HepG2 (cell line): ENCODE results near the gene FGD4. TPM values are rescaled to one million over a fixed set of nuclear protein-coding genes. Genes with fewer than 3 reads are reported as not detected.

ENCODE experiments used
- AHDC1 ChIP-seq: sonication (generic); formaldehyde crosslinking; IDR thresholded peaks from 2 replicates; pipeline ENCODE4 v1.5.1; 2020; ENCODE audit warnings: mild to moderate bottlenecking, missing genetic modification reagents, borderline replicate concordance
- ARID4A ChIP-seq: sonication (generic); formaldehyde crosslinking; IDR thresholded peaks from 2 replicates; pipeline ENCODE4 v1.5.0; 2020; ENCODE audit warnings: mild to moderate bottlenecking, missing genetic modification reagents, borderline replicate concordance
- ERF ChIP-seq: IDR thresholded peaks from 2 replicates; pipeline ENCODE4 v1.6.1; 2018; ENCODE audit warnings: missing biosample characterization, missing genetic modification reagents
- FOXA3 ChIP-seq: IDR thresholded peaks from 2 replicates; pipeline ENCODE4 v1.6.1; 2016; ENCODE audit warnings: missing genetic modification reagents, missing compliant biosample characterization
- FOXK1 ChIP-seq: sonication (generic); formaldehyde crosslinking; IDR thresholded peaks from 2 replicates; pipeline ENCODE4 v1.4.0; 2020; ENCODE audit warnings: low read depth, missing genetic modification reagents, borderline replicate concordance
- FOXP4 ChIP-seq: sonication (generic); formaldehyde crosslinking; IDR thresholded peaks from 2 replicates; pipeline ENCODE4 v1.4.0; 2020; ENCODE audit warnings: missing genetic modification reagents
- HES4 ChIP-seq: sonication (generic); formaldehyde crosslinking; IDR thresholded peaks from 2 replicates; pipeline ENCODE4 v1.9.0; 2021; ENCODE audit warnings: mild to moderate bottlenecking, missing genetic modification reagents, borderline replicate concordance
- NR2F6 ChIP-seq, 2 experiments: IDR thresholded peaks; 2 replicates each; pipeline ENCODE4 v1.6.1; 2016; ENCODE audit warnings: antibody characterized with exemption in 1 of 2, mild to moderate bottlenecking in 1 of 2
- RARA ChIP-seq: IDR thresholded peaks from 2 replicates; pipeline ENCODE4 v1.6.1; 2016; ENCODE audit warnings: missing genetic modification reagents, missing compliant biosample characterization
- SAP130 ChIP-seq: IDR thresholded peaks from 2 replicates; pipeline ENCODE4 v1.6.1; 2016; ENCODE audit warnings: low read depth
- SKIL ChIP-seq: sonication (generic); formaldehyde crosslinking; IDR thresholded peaks from 2 replicates; pipeline ENCODE4 v1.8.0; 2022; ENCODE audit warnings: missing genetic modification reagents, mild to moderate bottlenecking, moderate library complexity, borderline replicate concordance
- SUZ12 ChIP-seq: fragments of 150-350 bp; IDR thresholded peaks from 2 replicates; pipeline ENCODE4 v1.6.1; 2014; ENCODE audit warnings: low read depth, low read length
- ZFP90 ChIP-seq: sonication (generic); formaldehyde crosslinking; IDR thresholded peaks from 2 replicates; pipeline ENCODE4 v1.8.0; 2022; ENCODE audit warnings: missing genetic modification reagents, mild to moderate bottlenecking, inconsistent platforms, borderline replicate concordance
- ZNF703 ChIP-seq: sonication (generic); formaldehyde crosslinking; IDR thresholded peaks from 2 replicates; pipeline ENCODE4 v1.5.1; 2020; ENCODE audit warnings: missing genetic modification reagents, mild to moderate bottlenecking, moderate library complexity, borderline replicate concordance
- polyA plus RNA-seq, 8 experiments: library from polyadenylated mRNA; depleted of rRNA in 3 of 8; stranded (reverse) in 7 of 8; unstranded in 1 of 8; fragments of >200 nt; fragmentation: Illumina TruSeq in 4 of 8; extraction: Trizol in 4 of 8; gene quantifications; 2 replicates each; pipeline versions ENCODE4 v1.2.1 to v1.2.3, GENCODE V29; 2011 to 2016; ENCODE audit warnings: low read depth in 4 of 8, missing spikeins in 1 of 8, mixed read lengths in 1 of 8; ENCODE audit not compliant: insufficient read depth in 1 of 8
- total RNA-seq, 5 experiments: library from RNA; depleted of rRNA; stranded (reverse); fragments of >200 nt; fragmentation: Illumina TruSeq; extraction: Trizol; gene quantifications; 2 replicates each; pipeline ENCODE4 v1.2.3, GENCODE V29; 2016; ENCODE audit warnings: low read depth in 1 of 5

The FGD4 gene
- total and polyA plus RNA-seq, 2 of the 13 experiments (the other 11 are each of a cell fraction or from before 2014, with no cell fraction given): 4.6 to 6.6 TPM

- TF ChIP-seq NR2F6 (IDR thresholded peaks at IDR 0.05) (peak; percentile 31; the same call in 1 of the 2 replicates), NR2F6 (CRISPR knock-in tag; IDR thresholded peaks at IDR 0.05) (peak; percentile 77), SUZ12 (no peak), AHDC1 (peak; percentile 76; the same call in 1 of the 2 replicates), FOXP4 (peak; percentile 95), ZNF703 (CRISPR knock-in tag) (no peak), ERF (peak; percentile 38; the same call in 1 of the 2 replicates), SKIL (CRISPR knock-in tag) (peak; percentile 41; the same call in 1 of the 2 replicates), ARID4A (CRISPR knock-in tag) (peak; percentile 65; the same call in 1 of the 2 replicates), HES4 (no peak), FOXK1 (CRISPR knock-in tag) (peak; percentile 90), SAP130 (CRISPR knock-in tag) (peak; percentile 95), ZFP90 (CRISPR knock-in tag) (no peak), FOXA3 (peak; percentile 96), RARA (CRISPR knock-in tag) (peak; percentile 72)
Measured at GRCh38 chr12:32533971-32534590, 134.7 kb downstream of the FGD4 start (continued).
